ENCODE measurements around the gene ACOX3.

GRCh38 chr4:8428288-8429097 is 12.0 kb downstream of the ACOX3 start:
- no peak for TF ChIP-seq CBX2 (IDR thresholded peaks at IDR 0.05; ENCODE audit: insufficient read depth, low read length, poor library complexity, severe bottlenecking)
- no peak for TF ChIP-seq SRSF9 (IDR thresholded peaks at IDR 0.05; ENCODE audit: borderline replicate concordance, low read depth, low read length)
- no peak for TF ChIP-seq CREB3 (tag; conservative IDR thresholded peaks at IDR 0.05; ENCODE audit: low read depth)
- TF ChIP-seq POLR2A (conservative IDR thresholded peaks at IDR 0.05): peak; percentile 63
- no peak for TF ChIP-seq CHD7 (IDR thresholded peaks at IDR 0.05; ENCODE audit: low read depth, low read length)

All from K562 (cell line).